Stimulated activated CD8-positive, alpha-beta memory T cell treated with anti-CD3 and anti-CD28 coated beads, Interleukin-7, amount 100 ng/mL, for 1 hour (primary cell): ENCODE results near the gene TRPM1.

Experiments used
- DNase-seq, 2 donors: peaks; one replicate each; pipeline ENCODE4 v3.0.0-alpha.2; 2020; ENCODE audit warnings: low read depth in 2 of 2

The TRPM1 gene

DNA sequence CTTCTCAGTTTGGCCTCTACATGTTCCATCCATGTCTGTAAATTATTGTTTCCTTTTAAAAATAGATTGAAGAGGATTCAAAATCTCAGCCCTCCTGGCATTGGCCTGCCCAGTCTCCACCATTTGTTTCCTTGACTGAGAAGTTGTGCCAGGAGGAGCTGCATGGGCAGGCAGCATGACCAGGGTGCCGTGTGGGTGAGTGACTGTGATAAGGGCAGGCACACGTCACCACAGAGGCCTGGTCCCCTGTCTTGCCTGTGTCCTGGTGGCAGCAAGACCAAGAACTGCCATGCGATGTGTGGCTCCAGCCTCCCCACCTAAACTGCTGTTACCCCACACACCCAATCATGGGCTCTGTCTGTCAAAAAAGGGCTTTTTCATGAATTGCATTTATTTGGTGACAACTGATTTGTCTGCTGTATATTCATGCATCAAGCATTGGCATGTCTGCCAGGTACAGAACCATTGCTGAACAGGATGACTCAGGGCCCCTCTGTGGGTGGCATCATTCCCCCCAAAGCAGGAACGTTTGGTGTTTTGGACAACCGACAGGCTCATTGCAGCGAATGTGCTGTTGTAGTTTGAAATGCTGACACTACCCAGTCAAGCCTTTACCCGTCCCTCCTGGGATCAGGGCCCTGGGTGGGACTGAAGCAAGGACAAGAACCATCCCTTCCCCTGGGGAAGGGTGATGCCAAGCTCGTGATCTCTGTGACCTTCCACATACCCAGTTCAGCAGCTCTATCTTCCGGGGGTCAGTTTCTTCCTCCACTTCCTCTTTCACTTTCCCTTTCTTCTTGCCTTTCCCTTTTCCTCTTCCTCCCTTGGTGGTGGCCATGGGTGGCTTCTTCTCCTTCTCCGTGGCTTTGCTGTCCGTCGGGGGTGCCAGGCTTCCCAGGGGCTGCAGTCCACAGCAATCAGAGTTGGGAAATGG, 51.6 kb downstream of the TRPM1 start:
- no peak for DNase-seq

- no peak for DNase-seq
These were observed 52.4 kb downstream of the TRPM1 start for GRCh38 chr15:31049111-31049510.

GRCh38 chr15:31047437-31047836, 54.1 kb downstream of the TRPM1 start:
- DNase-seq = no peak

GRCh38 chr15:31046759-31047359, 54.7 kb downstream of the TRPM1 start:
- DNase-seq = no peak

DNA sequence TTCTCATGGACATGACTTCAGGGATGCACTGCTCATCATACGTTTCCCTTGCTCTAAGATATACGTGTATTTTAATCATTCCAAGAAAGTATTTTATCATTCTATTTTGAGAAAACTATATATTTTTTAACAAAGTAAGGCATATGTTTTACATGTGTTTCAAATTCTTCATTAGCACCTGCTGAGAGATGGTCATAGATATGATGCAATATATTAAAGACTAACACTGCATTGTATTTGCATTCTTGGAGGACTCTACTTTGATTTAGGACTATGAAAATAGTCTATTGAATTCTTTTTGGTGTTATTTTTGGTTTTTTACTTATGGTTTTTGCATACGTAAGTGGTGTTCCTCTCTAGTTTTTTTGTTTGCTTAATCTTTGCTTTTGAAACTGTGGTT, 55.9 kb downstream of the TRPM1 start:
- no peak for DNase-seq

- DNase-seq = no peak
These were observed 58.8 kb downstream of the TRPM1 start for GRCh38 chr15:31042751-31043150.

- no peak for DNase-seq
These were observed 59.9 kb downstream of the TRPM1 start for GRCh38 chr15:31041610-31042009.

DNA sequence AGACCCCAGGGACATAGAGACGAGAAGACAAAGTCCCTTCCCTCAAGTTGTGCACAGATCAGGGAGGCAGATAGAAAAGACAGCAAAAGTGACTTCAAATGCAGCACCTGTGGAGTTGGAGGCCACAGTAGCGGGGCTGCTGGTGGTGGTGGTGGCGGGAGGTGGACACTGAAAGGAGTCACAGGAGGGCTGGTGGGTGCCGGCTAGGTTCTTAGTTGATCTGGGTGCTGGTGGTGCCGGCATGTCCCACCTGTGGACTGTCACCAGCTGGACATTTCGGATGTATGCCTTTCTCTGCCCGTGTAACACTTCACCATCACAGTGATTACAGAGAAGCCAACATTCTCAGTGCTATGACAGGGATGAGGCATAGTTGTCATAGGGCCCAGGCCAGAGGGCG, 60.9 kb downstream of the TRPM1 start:
- DNase-seq = no peak

DNA sequence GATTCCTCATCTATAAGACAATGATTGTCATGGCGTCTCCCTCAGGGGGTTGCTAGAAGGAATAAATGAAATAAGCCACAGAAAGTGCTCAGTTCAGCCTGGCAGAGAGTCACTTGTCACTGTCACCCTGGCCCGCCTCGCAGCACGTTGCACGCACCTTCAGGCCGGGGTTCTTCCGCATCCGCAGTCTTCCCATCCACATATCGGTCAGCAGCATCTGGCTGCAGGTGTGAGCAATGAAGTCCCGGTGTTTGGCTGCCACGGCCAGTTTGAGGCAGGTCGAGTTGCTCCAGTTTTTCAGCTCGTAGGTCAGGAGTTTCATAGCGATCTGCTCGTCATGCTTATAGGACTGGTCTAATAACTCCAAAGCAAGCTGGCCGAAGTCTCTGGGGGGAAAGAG, 61.6 kb downstream of the TRPM1 start:
- no peak for DNase-seq

- DNase-seq = no peak
These were observed 63.6 kb downstream of the TRPM1 start for GRCh38 chr15:31037731-31038477.

- no peak for DNase-seq
These were observed 64.7 kb downstream of the TRPM1 start for GRCh38 chr15:31036783-31037182.

DNA sequence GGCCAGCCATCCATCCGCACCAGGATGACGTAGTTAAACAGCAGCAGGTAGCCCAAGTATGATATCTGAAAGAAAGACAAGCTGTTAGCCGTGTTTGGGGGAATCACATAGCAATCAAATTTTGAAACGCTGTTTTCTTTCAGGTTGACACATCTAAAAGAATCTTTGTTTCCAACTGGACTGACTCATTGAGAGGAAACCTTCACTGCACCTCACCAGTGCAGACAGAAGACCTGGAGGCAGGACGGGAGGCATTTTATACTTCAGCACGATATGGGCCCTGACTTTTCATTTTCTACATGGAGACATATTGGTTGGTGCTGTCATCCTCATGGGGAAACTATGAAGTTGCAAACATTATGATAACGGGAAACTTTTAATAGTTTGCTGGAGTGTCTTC, 65.9 kb downstream of the TRPM1 start:
- no peak for DNase-seq

DNA sequence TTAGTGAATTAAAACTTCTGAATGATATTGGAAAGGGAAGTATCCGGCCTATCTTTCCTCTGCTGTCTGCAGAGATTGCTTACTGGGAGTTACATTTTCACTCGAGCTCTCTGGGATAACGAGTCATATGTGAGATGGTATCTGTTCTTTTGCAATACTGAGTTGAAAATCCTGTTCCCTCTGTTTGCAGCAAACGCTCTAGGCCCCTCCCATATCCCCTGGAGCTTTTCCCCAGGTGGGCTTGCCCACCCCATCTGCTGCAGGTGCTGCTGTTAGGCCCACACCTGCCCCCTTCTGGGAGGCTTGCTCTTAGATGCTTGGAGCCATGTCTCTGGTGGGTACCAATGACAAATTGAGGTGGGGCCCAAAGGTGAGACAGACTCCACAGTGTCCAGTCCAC, 67.4 kb downstream of the TRPM1 start:
- no peak for DNase-seq

- no peak for DNase-seq
These were observed 68.6 kb downstream of the TRPM1 start for GRCh38 chr15:31032961-31033371.

DNA sequence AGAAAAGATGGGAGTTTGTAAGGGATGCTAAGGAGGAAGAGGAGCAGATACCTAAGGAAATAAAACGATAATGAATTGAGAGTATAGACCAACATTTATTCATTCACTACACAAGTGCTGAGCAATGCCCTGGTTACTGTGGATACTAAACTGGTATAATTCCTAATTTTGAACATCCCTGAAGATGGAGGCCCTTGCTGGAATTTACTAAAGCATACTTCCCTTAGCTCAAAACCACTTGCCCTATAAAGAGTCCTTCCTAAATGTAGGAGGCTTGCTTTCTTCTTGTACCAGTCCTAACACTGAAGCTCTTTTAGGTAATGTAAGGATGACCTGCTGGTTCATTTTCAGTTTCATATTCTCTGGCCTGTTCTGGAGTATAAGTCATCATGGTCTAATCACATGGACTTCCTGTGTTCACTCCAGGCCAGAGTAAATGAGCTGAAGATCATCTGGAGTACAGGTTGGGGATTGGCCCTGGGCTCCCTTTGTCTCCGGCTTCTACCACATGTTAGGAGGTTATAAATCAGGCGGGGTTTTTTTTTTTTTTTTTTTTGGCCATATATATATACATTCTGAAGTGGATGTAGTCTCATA, 70.0 kb downstream of the TRPM1 start:
- no peak for DNase-seq

GRCh38 chr15:31027910-31028578, 73.5 kb downstream of the TRPM1 start:
- DNase-seq = no peak

DNA sequence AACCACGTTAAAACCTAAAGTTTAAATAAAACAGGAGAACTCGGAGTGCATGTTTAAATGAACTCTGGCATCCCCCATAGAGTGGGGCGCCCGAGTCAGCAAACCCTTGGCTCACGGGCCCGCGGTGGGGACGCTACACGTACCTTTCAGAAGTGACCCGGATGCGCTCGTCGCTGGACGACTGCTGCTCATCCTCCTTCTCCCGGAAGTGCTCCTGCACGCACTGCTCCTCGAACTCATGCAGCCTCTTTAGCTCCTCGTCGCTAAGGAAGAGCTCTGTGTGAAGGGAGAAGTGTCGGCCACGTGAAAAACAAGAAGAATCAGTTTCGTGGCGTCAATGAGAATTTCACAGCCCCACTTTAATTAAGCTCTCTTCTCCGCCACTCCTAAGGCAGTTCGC, 75.5 kb downstream of the TRPM1 start:
- DNase-seq = no peak

- DNase-seq = no peak
These were observed 76.5 kb downstream of the TRPM1 start for GRCh38 chr15:31024979-31025378.

DNA sequence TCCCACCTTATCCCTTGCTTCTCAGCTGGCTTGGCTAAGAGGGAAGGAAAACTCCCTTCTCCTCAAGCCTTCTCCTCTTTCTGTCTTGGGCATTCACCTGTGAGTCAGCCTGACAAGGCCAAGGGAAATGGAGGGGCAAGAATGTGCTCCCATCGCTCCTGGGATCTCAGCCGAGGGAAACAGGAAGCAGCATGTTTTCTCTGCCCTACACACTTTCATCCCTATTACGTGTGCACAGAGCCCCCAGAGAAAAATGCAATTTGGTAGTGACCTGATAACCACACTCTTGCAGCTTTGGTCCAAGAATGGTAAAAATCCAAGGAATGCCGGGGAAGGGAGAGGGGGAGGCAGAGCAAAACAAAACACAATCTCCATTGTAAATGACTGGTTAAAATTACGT, 77.2 kb downstream of the TRPM1 start:
- DNase-seq = no peak

GRCh38 chr15:31023841-31024240, 77.7 kb downstream of the TRPM1 start:
- DNase-seq = no peak

DNA sequence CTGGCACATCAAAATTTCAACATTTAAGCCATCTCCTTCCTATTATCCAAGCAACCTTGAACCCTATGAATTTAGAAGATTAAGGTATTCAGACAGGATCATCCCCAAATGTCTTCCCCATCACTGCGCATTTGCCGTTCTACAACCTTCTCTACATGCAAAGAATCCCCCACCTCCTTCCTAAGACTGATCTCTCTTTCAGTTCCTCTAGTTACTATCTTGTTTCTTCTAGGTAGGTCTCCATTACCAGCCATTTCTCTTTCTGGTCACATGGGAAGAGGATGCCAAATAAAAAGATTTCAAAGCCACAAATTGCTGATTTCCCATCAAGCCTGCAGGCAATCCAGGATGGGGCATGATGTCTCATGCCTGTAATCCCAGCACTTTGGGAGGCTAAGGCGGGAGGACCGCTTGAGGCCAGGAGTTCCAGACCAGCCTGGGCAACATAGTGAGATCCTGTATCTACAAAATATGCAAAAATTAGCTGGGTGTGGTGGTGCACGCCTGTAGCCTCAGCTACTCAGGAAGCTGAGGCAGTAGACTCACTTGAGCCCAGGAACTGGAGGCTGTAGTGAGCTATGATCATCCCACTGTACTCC, 80.4 kb downstream of the TRPM1 start:
- DNase-seq = no peak
